HepG2 (cell line): ENCODE measurements around the gene AK8.

ENCODE experiments used
- GABPA ChIP-seq, 2 experiments: IDR thresholded peaks; 2 replicates each; pipeline ENCODE4 v1.6.1; 2011 to 2016; ENCODE audit warnings: low read depth in 2 of 2, low read length in 1 of 2, missing biosample characterization in 1 of 2, missing genetic modification characterization in 1 of 2
- RFX5 ChIP-seq: IDR thresholded peaks from 2 replicates; pipeline ENCODE4 v1.6.1; 2011; ENCODE audit warnings: low read depth, low read length, improper control_type of control experiment
- U2AF1 ChIP-seq: fragments of 200-400 bp; formaldehyde crosslinking; optimal IDR thresholded peaks from 2 replicates; pipeline ENCODE3; 2017; ENCODE audit warnings: mild to moderate bottlenecking, low read depth, low read length
- ZFX ChIP-seq: sonication (generic); formaldehyde crosslinking; IDR thresholded peaks from 2 replicates; pipeline ENCODE4 v1.4.0; 2020; ENCODE audit warnings: mild to moderate bottlenecking, low read depth, missing genetic modification reagents, moderate library complexity
- ZNF205 ChIP-seq: IDR thresholded peaks from 2 replicates; pipeline ENCODE4 v1.6.1; 2018; ENCODE audit warnings: missing biosample characterization, missing genetic modification reagents
- ZNF362 ChIP-seq: sonication (generic); formaldehyde crosslinking; IDR thresholded peaks from 2 replicates; pipeline ENCODE4 v1.4.0; 2020; ENCODE audit warnings: missing genetic modification reagents, mild to moderate bottlenecking, borderline replicate concordance
- ZNF563 ChIP-seq: sonication (generic); formaldehyde crosslinking; IDR thresholded peaks from 2 replicates; pipeline ENCODE4 v1.8.0; 2022; ENCODE audit warnings: mild to moderate bottlenecking, moderate library complexity, missing genetic modification reagents
- ZNF724P ChIP-seq: sonication (generic); formaldehyde crosslinking; IDR thresholded peaks from 2 replicates; pipeline ENCODE4 v1.8.0; 2022; ENCODE audit warnings: missing genetic modification reagents, borderline replicate concordance

DNA sequence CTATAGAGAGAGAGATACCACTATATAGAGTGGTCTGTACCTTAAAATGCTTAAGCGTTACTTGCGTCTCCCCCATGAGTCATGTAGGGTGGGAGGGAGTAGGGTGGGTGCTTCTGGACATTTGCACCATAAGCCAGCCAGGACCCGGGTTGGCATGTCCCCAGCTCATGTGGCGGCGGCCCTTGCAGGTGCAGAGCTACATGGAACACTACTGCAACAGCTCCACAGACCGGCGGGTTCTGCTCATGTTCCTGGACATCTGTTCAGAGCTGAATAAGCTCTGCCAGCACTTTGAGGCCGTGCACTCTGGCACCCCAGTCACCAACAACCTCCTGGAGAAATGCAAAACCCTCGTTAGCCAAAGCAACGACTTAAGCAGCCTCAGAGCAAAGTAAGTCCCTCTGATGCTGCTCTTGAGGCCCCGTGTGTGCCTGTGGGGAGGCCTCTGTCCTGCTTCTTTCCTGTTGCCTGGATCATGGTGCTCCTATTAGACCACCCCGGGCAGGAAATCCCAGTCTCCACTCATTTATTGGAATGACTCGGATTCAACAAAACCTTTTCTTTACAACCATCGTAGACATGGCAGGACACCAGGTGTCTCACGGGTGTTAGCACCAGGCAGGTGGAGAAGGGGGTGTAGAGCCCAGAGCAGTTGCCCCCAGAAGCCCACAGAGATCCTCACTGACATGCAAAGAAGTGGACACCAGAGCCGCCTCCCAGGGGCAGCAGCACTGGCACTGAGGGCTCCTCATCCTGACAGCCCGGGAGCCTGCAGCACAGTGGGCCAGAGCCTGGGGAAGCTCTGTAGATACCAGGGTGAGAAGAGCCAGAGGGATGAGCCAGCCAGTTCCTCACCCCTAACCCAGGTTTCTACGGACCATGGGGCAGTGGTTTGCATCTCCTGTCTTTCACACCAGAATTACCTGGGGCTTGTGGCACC, 9.4 kb upstream of the AK8 start:
- TF ChIP-seq ZNF724P (CRISPR knock-in tag): no peak
- no peak for TF ChIP-seq ZFX (CRISPR knock-in tag)
- TF ChIP-seq ZNF362 (CRISPR knock-in tag): no peak
- TF ChIP-seq GABPA (IDR thresholded peaks at IDR 0.05; ENCODE audit: low read depth, low read length): no peak
- no peak for TF ChIP-seq GABPA (CRISPR knock-in tag; IDR thresholded peaks at IDR 0.05; ENCODE audit: low read depth)
- no peak for TF ChIP-seq RFX5
- TF ChIP-seq U2AF1: no peak
- TF ChIP-seq ZNF563 (CRISPR knock-in tag): no peak
- TF ChIP-seq ZNF205: no peak
